HEK293T (cell line): Measurements from ENCODE around the gene PXT1.

ENCODE experiments used
- BHLHE40 ChIP-seq: fragments of 450-650 bp; IDR thresholded peaks from 2 replicates; pipeline ENCODE4 v1.6.1; 2016; ENCODE audit warnings: mild to moderate bottlenecking, moderate library complexity, borderline replicate concordance
- FOXA1 ChIP-seq: fragments of 450-650 bp; IDR thresholded peaks from 2 replicates; pipeline ENCODE4 v1.6.1; 2016; ENCODE audit warnings: mild to moderate bottlenecking
- FOXK2 ChIP-seq: fragments of 450-650 bp; IDR thresholded peaks from 2 replicates; pipeline ENCODE4 v1.6.1; 2016; ENCODE audit warnings: mild to moderate bottlenecking
- FOXM1 ChIP-seq: fragments of 450-650 bp; IDR thresholded peaks from 2 replicates; pipeline ENCODE4 v1.6.1; 2017; ENCODE audit warnings: mild to moderate bottlenecking, borderline replicate concordance
- HDGF ChIP-seq: fragments of 450-650 bp; IDR thresholded peaks from 2 replicates; pipeline ENCODE4 v1.6.1; 2017; ENCODE audit warnings: antibody characterized with exemption, borderline replicate concordance
- NFRKB ChIP-seq: fragments of 450-650 bp; IDR thresholded peaks from 2 replicates; pipeline ENCODE4 v1.6.1; 2016; ENCODE audit warnings: mild to moderate bottlenecking, moderate library complexity
- SP1 ChIP-seq: fragments of 450-650 bp; IDR thresholded peaks from 2 replicates; pipeline ENCODE4 v1.6.1; 2017
- TARDBP ChIP-seq: fragments of 450-650 bp; IDR thresholded peaks from 2 replicates; pipeline ENCODE4 v1.6.1; 2016
- TF ChIP-seq, protein P1 (sequence below): fragments of 450-650 bp; IDR thresholded peaks from 2 replicates; pipeline ENCODE4 v1.6.1; 2016

GRCh38 chr6:36423101-36423824 lies 19.4 kb downstream of the PXT1 start:
- TF ChIP-seq SP1: no peak
- no peak for TF ChIP-seq FOXM1
- no peak for TF ChIP-seq FOXK2
- TF ChIP-seq, protein P1, sequence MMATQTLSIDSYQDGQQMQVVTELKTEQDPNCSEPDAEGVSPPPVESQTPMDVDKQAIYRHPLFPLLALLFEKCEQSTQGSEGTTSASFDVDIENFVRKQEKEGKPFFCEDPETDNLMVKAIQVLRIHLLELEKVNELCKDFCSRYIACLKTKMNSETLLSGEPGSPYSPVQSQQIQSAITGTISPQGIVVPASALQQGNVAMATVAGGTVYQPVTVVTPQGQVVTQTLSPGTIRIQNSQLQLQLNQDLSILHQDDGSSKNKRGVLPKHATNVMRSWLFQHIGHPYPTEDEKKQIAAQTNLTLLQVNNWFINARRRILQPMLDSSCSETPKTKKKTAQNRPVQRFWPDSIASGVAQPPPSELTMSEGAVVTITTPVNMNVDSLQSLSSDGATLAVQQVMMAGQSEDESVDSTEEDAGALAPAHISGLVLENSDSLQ: no peak
- TF ChIP-seq NFRKB: no peak
- TF ChIP-seq BHLHE40: no peak
- no peak for TF ChIP-seq HDGF
- TF ChIP-seq TARDBP: no peak
- TF ChIP-seq FOXA1: no peak
